ENCODE measurements around the gene DUOXA1.

Gene DUOXA1

DNA sequence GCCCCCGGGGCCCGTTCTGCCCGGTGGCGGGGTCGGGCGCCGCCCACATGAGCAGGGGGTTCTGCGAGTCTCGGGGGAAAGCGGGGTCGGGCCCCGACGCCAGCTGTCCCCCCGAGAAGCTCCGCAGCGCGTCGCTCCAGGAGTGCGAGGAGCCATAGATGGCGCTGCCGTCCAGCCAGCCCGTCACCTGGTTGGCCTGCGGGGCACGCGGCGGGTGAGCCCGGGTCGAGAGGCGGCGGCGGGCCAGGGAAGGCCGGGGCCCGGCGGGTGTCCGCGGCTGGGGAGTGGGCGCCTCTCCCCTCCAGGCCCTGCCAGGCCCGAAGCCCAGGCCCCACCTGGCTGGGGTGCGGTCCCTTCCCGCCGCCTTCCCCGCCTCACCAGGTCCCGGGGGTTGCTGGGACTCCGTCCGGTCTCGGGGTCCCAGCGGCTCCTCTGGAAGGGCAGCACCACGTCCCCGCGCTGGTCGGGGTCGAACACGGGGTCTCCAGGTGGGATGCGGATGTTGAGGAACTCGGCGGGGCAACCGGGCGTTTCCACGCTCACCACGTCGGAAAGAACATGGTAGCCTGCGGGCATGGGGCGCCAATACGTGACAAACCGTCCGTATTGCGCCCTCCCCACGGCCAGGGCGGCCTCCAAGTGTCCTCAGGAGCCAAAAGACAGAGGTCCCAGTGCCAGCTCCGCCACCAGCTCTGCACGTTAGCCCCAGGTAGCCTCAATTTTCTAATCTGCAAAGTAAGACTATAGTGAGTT lies 18.1 kb downstream of the DUOXA1 start:
- Histone ChIP-seq H3K36me3 (ENCODE audit: control insufficient read depth in 2 of 2, insufficient read depth in 1 of 2, low read length in 2 of 2) (no peaks in the 10 kb centered on the region), H3K27ac (ENCODE audit: extremely low read depth, low read depth, low read length) (no peak overlapping the region), H3K4me3 (ENCODE audit: low read depth, low read length) (no peak overlapping the region), H3K9me3 (ENCODE audit: control insufficient read depth, insufficient read depth, low read depth, low read length) (no peaks in the 10 kb centered on the region), H3K4me1 (ENCODE audit: control insufficient read depth, insufficient read depth, low read length) (no peaks in the 10 kb centered on the region)
- CTCF ChIA-PET: interaction anchor here (0.6 to 1.3 kb wide), 2 partner anchors 52 to 518 kb away, joined by 4 read pairs; no protein-coding TSS in a partner anchor
- POLR2A ChIA-PET: no interaction called here
- TF ChIP-seq ZNF433 (tag by site-specific recombination; IDR thresholded peaks at IDR 0.05; ENCODE audit: low read depth) (no peak), ZNF23 (tag by site-specific recombination; IDR thresholded peaks at IDR 0.05; ENCODE audit: borderline replicate concordance) (no peak), ZNF140 (tag by site-specific recombination; IDR thresholded peaks at IDR 0.05) (no peak), ZBTB6 (tag by site-specific recombination; IDR thresholded peaks at IDR 0.05) (no peak), ZNF280D (tag by site-specific recombination; IDR thresholded peaks at IDR 0.05) (no peak), ZNF521 (tag by site-specific recombination; IDR thresholded peaks at IDR 0.05) (no peak), ZFP3 (tag by site-specific recombination; IDR thresholded peaks at IDR 0.05; ENCODE audit: low read depth) (no peak), ZBTB11 (tag by site-specific recombination; conservative IDR thresholded peaks at IDR 0.05; ENCODE audit: low read depth) (no peak), ZBTB8A (tag by site-specific recombination; IDR thresholded peaks at IDR 0.05) (no peak), ZNF664 (tag by site-specific recombination; IDR thresholded peaks at IDR 0.05) (no peak), ZNF391 (tag by site-specific recombination; IDR thresholded peaks at IDR 0.05; ENCODE audit: borderline replicate concordance, low read depth) (no peak)
- TF ChIP-seq, protein P1, sequence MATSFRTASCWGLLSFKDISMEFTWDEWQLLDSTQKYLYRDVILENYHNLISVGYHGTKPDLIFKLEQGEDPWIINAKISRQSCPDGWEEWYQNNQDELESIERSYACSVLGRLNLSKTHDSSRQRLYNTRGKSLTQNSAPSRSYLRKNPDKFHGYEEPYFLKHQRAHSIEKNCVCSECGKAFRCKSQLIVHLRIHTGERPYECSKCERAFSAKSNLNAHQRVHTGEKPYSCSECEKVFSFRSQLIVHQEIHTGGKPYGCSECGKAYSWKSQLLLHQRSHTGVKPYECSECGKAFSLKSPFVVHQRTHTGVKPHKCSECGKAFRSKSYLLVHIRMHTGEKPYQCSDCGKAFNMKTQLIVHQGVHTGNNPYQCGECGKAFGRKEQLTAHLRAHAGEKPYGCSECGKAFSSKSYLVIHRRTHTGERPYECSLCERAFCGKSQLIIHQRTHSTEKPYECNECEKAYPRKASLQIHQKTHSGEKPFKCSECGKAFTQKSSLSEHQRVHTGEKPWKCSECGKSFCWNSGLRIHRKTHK (tag by site-specific recombination; IDR thresholded peaks at IDR 0.05): no peak
- TF ChIP-seq, protein P2, sequence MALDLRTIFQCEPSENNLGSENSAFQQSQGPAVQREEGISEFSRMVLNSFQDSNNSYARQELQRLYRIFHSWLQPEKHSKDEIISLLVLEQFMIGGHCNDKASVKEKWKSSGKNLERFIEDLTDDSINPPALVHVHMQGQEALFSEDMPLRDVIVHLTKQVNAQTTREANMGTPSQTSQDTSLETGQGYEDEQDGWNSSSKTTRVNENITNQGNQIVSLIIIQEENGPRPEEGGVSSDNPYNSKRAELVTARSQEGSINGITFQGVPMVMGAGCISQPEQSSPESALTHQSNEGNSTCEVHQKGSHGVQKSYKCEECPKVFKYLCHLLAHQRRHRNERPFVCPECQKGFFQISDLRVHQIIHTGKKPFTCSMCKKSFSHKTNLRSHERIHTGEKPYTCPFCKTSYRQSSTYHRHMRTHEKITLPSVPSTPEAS (tag by site-specific recombination; IDR thresholded peaks at IDR 0.05): no peak
- TF ChIP-seq, protein P3, sequence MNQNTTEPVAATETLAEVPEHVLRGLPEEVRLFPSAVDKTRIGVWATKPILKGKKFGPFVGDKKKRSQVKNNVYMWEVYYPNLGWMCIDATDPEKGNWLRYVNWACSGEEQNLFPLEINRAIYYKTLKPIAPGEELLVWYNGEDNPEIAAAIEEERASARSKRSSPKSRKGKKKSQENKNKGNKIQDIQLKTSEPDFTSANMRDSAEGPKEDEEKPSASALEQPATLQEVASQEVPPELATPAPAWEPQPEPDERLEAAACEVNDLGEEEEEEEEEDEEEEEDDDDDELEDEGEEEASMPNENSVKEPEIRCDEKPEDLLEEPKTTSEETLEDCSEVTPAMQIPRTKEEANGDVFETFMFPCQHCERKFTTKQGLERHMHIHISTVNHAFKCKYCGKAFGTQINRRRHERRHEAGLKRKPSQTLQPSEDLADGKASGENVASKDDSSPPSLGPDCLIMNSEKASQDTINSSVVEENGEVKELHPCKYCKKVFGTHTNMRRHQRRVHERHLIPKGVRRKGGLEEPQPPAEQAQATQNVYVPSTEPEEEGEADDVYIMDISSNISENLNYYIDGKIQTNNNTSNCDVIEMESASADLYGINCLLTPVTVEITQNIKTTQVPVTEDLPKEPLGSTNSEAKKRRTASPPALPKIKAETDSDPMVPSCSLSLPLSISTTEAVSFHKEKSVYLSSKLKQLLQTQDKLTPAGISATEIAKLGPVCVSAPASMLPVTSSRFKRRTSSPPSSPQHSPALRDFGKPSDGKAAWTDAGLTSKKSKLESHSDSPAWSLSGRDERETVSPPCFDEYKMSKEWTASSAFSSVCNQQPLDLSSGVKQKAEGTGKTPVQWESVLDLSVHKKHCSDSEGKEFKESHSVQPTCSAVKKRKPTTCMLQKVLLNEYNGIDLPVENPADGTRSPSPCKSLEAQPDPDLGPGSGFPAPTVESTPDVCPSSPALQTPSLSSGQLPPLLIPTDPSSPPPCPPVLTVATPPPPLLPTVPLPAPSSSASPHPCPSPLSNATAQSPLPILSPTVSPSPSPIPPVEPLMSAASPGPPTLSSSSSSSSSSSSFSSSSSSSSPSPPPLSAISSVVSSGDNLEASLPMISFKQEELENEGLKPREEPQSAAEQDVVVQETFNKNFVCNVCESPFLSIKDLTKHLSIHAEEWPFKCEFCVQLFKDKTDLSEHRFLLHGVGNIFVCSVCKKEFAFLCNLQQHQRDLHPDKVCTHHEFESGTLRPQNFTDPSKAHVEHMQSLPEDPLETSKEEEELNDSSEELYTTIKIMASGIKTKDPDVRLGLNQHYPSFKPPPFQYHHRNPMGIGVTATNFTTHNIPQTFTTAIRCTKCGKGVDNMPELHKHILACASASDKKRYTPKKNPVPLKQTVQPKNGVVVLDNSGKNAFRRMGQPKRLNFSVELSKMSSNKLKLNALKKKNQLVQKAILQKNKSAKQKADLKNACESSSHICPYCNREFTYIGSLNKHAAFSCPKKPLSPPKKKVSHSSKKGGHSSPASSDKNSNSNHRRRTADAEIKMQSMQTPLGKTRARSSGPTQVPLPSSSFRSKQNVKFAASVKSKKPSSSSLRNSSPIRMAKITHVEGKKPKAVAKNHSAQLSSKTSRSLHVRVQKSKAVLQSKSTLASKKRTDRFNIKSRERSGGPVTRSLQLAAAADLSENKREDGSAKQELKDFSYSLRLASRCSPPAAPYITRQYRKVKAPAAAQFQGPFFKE (tag by site-specific recombination; IDR thresholded peaks at IDR 0.05; ENCODE audit: borderline replicate concordance): no peak
- TF ChIP-seq, protein P4, sequence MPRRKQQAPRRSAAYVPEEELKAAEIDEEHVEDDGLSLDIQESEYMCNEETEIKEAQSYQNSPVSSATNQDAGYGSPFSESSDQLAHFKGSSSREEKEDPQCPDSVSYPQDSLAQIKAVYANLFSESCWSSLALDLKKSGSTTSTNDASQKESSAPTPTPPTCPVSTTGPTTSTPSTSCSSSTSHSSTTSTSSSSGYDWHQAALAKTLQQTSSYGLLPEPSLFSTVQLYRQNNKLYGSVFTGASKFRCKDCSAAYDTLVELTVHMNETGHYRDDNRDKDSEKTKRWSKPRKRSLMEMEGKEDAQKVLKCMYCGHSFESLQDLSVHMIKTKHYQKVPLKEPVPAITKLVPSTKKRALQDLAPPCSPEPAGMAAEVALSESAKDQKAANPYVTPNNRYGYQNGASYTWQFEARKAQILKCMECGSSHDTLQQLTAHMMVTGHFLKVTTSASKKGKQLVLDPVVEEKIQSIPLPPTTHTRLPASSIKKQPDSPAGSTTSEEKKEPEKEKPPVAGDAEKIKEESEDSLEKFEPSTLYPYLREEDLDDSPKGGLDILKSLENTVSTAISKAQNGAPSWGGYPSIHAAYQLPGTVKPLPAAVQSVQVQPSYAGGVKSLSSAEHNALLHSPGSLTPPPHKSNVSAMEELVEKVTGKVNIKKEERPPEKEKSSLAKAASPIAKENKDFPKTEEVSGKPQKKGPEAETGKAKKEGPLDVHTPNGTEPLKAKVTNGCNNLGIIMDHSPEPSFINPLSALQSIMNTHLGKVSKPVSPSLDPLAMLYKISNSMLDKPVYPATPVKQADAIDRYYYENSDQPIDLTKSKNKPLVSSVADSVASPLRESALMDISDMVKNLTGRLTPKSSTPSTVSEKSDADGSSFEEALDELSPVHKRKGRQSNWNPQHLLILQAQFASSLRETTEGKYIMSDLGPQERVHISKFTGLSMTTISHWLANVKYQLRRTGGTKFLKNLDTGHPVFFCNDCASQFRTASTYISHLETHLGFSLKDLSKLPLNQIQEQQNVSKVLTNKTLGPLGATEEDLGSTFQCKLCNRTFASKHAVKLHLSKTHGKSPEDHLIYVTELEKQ (tag by site-specific recombination; IDR thresholded peaks at IDR 0.05; ENCODE audit: borderline replicate concordance): no peak

All from HEK293 (cell line).